ENCODE measurements around the gene DIAPH1.

Gene DIAPH1

DNA sequence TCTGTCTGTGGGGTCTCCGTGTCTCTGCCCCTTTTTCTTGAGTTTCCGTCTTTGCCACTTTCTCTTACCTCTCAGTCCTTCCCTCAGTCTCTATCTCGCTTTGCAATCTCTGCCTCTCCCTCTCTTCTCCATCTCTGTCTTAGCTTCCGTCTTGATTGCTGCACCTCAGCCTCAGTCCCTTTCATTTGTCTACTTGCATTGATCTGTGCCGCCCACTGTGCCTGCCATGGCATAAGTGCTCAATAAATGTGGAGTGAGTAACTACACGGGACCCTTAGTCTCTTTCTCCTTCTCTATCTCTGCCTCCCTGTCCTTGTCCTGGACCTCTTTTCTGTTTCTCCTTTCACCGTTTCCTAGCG is 123.4 kb downstream of the DIAPH1 start:
- FAIRE-seq, result no peak

DNA sequence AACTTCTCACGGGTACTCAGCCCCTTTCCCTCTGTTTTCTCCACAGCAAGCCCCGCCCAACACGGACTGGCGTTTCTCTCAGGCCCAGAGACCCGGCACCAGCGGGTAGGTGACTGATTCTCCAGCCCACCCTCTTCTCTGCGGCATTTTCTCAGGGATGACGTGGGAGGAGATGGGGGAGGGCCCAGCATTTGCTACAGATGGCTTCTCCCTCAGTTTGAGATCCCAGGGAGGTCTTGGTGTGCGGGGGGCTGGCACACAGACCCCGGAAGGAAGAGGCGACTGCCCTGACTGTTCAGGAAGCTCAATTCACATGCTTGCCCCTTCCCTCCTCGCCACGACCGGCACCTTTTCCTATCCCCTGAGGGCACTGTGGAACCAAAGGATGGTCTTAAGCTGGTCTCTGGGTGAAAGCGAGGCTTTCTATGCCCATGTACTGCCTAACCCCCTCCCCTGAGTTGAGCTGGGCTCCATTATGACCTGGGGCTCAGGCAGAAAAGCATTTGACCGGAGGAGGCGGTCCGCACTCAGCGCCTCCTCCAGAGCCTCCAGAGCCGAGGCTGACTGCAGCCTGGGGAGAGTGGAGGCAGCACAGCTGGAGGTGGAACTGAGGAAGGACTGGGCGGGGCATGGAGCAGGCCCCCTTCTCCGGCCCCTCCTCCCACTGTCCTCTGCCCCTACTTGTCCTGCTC is 123.9 kb downstream of the DIAPH1 start:
- FAIRE-seq, result no peak

DNA sequence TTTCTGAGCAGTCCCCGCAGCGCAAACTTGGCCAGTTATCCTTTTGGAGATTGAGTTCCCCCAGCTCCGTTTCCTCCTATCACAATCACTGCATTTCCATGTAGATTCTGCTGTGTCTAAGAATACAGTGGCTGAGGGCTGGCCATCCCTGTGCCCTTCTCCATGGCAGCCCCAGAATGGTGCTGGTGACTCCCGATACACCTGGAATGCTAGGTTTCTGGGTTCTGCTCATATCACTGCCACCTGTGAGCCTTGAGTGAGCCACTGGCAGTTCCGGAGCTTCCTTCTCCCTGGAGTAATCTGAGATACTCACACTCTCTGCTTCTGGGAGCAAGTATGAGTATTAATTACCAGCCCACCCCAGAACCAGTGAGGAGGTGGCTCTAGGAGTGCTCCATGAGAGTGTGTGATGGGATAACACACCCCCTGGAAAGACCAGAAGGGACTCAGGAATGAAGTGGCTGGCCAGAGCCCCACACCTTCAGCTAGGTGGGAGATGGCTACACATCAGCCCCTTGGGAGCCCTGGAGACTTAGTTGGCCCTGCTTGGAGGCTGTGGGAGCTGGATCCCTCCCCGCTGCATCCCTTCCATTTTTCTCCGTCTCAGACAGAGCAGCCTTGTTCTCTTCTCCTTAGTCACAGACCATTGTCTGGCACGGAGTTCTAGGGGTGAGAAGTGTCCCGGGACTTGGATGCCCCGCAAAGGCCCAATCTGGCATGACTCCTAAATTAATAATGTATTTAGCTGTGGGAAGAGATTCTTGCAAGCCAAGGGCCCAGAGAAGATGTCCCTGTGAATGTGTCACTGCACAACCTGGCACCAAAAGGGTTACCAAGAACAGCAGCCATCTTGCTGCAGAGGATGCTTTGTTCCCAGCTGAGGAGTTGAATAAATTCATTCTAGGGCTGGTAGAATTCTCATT is 125.0 kb downstream of the DIAPH1 start:
- FAIRE-seq, result no peak

DNA sequence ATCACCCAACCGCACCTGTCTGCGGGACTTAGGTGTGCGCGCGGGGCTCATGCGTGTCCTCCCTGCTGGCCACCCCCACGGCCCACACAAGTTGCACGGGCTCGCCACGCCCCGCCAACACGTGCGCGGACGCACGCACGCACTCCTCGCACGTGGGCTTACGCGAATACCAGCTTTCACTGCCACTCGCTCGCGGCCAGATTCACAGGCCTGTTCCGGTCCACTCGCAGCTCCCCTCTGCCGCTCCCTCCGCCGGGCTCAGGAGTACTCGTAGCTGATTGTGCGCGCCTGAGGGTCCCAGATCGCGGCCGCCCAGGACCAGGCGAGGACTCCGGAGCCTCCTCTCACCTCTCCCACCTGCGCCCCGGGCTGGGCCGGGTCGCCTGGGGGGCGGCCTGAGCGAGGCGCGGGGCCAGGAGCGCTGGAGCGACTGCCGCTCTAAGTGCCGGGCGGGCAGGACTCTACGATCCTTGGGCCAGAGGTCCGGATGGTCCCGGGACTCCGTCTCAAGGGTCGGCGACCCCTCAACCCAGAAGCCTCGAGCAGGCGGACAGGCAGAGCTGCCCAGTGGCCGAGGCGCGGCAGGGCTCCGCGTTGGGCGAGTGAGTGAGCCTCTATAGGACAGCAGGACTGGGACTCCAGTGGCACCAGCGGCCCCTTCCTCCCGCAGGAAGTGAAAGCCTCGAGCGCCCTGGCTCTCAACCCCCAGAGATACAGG is 126.5 kb downstream of the DIAPH1 start:
- FAIRE-seq, result no peak

DNA sequence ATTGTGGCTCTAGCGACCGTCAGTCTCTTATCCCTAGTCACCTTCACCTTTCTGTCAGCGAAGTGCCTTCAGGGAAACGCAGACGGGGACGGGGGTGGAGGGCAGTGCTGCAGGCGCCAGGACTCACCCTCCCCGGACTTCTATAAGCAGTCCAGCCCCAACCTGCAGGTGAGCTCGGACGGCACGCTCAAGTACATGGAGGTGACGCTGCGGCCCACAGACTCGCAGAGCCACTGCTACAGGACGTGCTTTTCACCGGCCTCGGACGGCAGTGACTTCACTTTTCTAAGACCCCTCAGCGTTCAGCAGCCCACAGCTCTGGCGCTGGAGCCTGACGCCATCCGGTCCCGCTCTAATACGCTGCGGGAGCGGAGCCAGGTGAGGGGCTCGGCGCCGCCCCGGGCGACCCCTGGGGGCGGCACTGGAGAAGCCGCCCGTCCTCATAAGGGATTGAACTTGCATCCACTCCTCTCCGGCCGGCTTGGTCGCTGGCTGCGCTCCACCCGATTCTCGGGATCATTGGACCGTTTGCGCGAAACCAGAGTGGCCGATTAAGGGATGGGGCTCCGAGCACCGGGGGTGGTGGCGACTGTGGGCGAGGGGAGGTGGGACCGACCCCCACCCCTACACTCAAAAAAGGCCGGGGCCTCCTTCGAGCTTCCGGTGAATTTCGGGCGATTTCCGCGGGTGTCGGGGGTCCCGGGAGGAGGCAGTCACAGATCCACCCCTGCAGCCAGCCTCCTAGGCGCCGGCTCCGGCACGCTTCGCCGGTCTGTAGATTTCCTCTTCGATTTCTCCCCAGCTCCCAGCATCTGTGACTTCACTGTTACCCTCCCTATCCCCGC is 127.3 kb downstream of the DIAPH1 start:
- no peak for FAIRE-seq

DNA sequence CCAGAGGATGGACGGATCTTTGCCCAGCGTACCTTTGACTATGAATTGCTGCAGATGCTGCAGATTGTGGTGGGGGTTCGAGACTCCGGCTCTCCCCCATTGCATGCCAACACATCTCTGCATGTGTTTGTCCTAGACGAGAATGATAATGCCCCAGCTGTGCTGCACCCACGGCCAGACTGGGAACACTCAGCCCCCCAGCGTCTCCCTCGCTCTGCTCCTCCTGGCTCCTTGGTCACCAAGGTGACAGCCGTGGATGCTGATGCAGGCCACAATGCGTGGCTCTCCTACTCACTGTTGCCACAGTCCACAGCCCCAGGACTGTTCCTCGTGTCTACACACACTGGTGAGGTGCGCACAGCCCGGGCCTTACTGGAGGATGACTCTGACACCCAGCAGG is 128.0 kb downstream of the DIAPH1 start:
- no peak for FAIRE-seq

DNA sequence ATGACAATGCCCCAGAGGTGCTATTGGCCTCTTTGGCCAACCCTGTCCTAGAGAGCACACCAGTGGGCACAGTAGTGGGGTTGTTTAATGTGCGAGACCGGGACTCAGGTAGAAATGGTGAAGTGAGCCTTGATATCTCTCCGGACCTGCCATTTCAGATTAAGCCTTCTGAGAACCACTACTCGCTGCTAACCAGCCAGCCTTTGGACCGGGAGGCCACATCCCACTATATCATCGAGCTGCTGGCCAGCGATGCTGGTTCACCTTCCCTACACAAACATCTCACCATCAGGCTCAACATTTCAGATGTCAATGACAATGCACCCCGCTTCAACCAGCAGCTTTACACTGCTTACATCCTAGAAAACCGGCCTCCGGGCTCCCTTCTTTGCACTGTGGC is 128.5 kb downstream of the DIAPH1 start:
- no peak for FAIRE-seq

DNA sequence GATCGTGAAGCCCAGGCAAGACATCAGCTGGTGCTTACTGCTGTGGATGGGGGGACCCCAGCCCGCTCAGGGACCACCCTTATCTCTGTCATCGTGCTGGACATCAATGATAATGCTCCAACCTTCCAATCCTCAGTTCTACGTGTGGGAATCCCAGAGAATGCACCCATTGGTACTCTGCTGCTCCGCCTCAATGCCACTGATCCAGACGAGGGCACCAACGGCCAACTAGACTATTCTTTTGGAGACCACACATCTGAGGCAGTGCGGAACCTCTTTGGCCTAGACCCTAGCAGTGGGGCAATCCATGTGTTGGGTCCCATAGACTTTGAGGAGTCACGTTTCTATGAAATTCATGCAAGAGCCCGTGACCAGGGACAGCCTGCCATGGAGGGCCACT is 129.0 kb downstream of the DIAPH1 start:
- FAIRE-seq, result no peak

DNA sequence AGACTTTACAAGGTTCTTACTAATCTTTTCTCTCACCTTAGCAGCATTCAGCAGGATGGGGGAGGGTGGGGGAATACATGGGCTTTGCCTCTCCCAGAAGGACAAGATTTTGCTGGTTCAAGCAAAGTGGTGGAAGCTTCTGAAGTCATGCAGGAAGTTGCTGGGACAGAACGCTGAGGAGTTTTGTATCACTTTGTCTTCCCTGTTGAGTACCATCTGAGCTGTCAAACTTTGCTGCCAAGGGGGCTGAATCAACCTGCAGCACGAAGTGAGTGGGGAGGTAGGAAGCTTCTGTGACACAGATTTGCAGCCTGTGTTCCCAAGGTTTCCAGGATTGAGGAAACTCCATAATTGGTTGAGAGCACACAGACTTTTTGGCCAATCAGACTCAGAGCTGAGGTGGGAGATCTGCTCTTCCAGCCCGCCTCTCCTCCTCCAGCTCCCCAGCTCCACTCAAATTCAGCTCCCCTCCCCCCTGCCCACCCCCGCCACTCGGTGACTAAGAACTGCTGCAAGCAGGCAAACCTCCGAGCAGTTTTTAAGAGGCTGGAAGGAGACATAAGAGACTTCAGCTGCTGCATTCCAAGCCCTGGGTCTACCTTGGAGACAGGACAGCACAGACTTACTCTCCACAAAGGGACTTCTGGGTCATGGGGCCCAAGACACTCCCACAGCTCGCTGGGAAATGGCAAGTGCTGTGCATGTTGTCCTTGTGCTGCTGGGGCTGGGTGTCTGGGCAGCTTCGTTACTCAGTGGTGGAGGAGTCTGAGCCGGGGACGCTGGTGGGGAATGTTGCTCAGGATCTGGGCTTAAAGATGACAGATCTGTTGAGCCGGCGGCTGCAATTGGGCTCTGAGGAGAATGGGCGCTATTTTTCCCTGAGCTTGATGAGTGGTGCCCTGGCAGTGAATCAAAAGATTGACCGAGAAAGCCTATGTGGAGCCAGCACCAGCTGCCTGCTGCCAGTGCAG is 129.9 kb downstream of the DIAPH1 start, which contains the start of gene PCDHGC5:
Gene PCDHGC5, plus strand, starts transcription at position 491 of the 971 bp plus-strand sequence. Its CDS starts 160 bp downstream, at position 651.
- no peak for FAIRE-seq

DNA sequence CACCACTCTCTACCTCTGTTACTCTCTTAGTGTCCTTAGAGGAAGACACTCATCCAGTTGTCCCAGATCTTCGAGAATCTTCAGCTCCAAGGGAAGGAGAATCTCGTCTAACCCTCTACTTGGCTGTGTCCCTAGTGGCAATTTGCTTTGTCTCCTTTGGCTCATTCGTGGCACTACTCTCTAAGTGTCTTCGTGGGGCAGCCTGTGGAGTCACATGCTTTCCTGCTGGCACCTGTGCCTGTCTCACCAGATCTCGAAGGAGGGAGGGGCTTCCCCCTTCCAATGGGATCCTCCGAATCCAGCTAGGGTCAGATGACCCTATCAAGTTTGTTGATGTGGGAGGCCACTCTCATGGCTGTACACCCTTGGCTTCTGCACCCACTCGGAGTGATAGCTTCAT is 131.7 kb downstream of the DIAPH1 start:
- no peak for FAIRE-seq

DNA sequence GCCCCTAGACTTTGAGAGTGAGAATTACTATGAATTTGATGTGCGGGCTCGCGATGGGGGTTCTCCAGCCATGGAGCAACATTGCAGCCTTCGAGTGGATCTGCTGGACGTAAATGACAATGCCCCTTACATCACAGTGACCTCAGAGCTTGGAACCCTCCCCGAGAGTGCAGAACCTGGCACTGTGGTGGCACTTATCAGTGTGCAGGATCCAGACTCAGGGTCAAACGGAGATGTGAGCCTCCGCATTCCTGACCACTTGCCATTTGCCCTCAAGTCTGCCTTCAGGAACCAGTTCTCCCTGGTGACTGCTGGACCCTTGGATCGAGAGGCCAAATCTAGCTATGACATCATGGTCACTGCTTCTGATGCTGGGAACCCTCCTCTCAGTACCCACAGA is 132.7 kb downstream of the DIAPH1 start:
- no peak for FAIRE-seq

DNA sequence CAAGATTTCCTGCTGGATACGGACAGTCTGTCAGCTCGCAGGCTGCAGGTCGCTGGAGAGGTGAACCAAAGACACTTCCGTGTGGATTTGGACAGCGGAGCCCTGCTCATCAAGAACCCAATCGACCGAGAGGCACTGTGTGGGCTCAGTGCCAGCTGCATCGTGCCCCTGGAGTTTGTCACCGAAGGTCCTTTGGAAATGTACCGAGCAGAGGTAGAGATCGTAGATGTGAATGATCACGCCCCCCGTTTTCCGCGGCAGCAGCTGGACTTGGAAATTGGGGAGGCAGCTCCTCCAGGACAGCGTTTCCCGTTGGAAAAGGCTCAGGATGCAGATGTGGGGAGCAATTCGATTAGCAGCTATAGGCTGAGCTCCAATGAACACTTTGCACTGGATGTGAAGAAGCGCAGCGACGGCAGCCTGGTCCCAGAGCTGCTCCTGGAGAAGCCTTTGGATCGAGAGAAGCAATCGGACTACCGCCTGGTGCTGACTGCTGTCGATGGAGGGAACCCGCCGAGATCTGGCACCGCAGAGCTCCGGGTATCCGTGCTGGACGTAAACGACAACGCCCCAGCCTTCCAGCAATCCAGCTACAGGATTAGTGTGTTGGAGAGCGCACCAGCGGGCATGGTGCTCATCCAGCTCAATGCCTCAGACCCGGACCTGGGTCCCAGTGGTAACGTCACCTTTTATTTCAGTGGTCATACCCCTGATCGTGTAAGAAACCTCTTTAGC is 133.3 kb downstream of the DIAPH1 start:
- no peak for FAIRE-seq

DNA sequence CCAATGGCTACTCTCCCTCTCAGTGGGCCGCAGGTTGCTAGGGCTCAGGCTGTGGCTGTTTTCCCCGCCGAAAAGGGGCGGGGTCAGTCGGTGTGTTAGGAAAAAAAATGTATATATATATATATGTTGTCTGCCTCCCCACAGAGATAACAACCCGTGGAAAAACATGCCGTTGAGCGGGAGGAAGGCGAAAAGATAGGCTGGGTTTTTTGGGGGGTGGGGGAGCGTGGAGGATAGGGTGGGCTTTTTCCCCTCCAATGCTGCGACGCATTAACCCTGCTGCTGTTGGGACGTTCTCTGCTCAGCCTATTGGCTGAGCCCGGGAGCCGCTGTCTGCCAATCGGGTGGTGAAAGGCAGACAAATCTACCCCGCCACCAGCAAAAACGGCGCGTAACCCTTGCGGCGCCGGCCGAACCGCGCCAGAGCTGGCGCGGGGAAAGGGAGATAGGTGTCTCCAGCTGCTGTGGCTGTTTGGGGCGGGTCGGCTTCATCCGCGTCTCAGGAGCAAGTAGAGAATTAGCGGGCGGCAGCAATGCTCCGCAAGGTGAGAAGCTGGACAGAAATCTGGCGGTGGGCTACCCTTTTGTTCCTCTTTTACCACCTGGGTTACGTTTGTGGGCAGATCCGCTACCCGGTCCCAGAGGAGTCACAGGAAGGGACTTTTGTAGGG is 134.0 kb downstream of the DIAPH1 start, which contains the start of gene PCDHGC4:
Gene PCDHGC4, plus strand, starts transcription at position 390 of the 671 bp plus-strand sequence. Its CDS starts 144 bp downstream, at position 534.
- FAIRE-seq, result no peak

DNA sequence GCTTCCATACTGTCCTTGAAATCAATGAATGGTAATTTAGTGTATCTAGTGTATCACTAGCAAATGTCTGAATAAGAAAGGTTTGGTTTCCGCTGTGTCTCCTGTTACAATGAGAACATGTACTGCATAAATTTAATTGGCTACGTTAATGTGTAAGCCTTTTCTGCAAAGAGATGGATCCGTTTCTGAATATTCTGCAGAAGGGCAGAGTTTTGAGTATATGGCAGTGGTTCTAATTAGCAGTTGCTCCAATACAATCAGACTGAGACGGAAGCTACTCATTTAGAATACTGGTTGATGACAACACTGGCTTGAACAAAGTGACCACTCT is 134.5 kb downstream of the DIAPH1 start:
- no peak for FAIRE-seq

DNA sequence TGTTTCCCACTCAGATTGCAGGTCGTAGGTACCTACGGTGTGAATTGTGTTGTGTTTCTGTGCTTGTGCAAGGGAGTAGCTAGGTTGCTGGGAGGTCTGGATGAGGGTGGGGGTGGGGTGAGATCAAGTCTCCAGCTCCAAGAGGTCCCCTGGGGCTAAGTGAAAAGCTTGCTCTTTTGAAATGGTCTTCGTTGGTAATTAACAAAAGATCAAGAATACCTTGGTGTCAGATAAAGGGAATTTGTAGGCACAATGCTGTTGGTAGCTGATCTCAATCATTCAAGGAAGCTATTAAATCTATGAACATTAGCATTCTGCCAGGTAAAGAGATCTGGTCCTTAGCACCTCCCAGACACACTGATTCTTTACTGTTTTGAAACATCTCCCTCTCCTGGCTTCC is 134.9 kb downstream of the DIAPH1 start:
- no peak for FAIRE-seq

DNA sequence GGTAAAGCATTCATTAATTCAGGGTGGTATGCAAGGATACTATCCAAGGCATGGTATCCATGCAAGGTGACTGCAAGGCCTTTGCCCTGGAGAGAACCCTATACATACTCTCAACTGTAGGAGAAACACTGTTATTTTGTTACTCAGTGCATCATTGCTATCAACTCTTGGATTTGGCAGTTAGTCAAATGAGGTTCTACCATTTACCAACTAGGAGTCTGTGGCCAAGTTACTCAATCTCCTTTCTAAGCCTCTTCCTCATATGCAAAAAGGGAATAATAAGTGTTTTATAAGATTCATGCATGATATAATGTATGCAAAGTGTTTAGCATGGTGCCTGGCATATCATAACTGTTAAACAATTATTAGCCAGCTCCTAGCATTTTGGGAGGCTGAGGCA is 139.0 kb downstream of the DIAPH1 start:
- no peak for FAIRE-seq

DNA sequence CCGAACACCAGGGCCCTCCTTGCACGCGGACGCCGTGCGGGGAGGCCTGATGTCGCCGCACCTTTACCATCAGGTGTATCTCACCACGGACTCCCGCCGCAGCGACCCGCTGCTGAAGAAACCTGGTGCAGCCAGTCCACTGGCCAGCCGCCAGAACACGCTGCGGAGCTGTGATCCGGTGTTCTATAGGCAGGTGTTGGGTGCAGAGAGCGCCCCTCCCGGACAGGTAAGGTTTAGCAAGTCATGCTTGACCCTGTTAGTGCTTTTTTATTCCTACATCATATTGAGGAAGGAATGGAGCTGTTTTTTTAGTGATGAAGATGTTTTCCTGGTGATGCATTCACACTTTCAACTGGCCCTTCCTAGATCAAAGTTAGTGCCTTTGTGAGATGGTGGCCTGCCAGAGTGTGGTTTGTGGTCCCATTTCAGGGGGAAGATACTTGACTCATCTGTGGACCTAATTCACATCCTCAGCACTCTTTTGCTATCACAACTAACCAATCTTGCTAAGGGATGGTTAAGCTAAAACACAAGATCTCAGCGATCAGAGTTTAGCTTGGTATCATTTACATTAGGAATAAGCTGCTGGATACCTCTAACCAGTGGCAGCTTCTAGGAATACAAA is 140.4 kb downstream of the DIAPH1 start:
- no peak for FAIRE-seq

DNA sequence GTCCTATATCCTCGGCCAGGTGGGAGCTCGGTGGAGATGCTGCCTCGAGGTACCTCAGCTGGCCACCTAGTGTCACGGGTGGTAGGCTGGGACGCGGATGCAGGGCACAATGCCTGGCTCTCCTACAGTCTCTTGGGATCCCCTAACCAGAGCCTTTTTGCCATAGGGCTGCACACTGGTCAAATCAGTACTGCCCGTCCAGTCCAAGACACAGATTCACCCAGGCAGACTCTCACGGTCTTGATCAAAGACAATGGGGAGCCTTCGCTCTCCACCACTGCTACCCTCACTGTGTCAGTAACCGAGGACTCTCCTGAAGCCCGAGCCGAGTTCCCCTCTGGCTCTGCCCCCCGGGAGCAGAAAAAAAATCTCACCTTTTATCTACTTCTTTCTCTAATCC is 141.0 kb downstream of the DIAPH1 start:
- no peak for FAIRE-seq

DNA sequence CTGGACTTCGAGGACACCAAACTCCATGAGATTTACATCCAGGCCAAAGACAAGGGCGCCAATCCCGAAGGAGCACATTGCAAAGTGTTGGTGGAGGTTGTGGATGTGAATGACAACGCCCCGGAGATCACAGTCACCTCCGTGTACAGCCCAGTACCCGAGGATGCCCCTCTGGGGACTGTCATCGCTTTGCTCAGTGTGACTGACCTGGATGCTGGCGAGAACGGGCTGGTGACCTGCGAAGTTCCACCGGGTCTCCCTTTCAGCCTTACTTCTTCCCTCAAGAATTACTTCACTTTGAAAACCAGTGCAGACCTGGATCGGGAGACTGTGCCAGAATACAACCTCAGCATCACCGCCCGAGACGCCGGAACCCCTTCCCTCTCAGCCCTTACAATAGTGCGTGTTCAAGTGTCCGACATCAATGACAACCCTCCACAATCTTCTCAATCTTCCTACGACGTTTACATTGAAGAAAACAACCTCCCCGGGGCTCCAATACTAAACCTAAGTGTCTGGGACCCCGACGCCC is 141.7 kb downstream of the DIAPH1 start:
- no peak for FAIRE-seq
